ENCODE data around the gene PNPLA2. TPM values are rescaled to one million over a fixed set of nuclear protein-coding genes. Genes with fewer than 3 reads are reported as not detected.

The PNPLA2 gene, protein sequence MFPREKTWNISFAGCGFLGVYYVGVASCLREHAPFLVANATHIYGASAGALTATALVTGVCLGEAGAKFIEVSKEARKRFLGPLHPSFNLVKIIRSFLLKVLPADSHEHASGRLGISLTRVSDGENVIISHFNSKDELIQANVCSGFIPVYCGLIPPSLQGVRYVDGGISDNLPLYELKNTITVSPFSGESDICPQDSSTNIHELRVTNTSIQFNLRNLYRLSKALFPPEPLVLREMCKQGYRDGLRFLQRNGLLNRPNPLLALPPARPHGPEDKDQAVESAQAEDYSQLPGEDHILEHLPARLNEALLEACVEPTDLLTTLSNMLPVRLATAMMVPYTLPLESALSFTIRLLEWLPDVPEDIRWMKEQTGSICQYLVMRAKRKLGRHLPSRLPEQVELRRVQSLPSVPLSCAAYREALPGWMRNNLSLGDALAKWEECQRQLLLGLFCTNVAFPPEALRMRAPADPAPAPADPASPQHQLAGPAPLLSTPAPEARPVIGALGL
- total RNA-seq = 173 TPM
- polyA plus RNA-seq (ENCODE audit: insufficient read depth, low read depth, low replicate concordance) = 67.9 TPM
- long read RNA-seq, donor 1, partial matches to known transcripts = 18 of 18 reads
- long read RNA-seq, donor 1, other reads (novel, unspliced or antisense) = 0 of 18 reads
- long read RNA-seq, donor 2, partial matches to known transcripts = 17 of 17 reads
- long read RNA-seq, donor 2, other reads (novel, unspliced or antisense) = 0 of 17 reads
- long read RNA-seq, donor 3, partial matches to known transcripts = 29 of 29 reads
- long read RNA-seq, donor 3, other reads (novel, unspliced or antisense) = 0 of 29 reads
- long read RNA-seq, donor 4, partial matches to known transcripts = 8 of 9 reads
- long read RNA-seq, donor 4, other reads (novel, unspliced or antisense) = 0 of 9 reads
- long read RNA-seq, donor 5, partial matches to known transcripts = 0 of 1 reads
- long read RNA-seq, donor 5, other reads (novel, unspliced or antisense) = 0 of 1 reads
- long read RNA-seq, donor 6, partial matches to known transcripts = 10 of 11 reads
- long read RNA-seq, donor 6, other reads (novel, unspliced or antisense) = 0 of 11 reads
- long read RNA-seq, donor 7, transcript PNPLA2-201 (10 exons, 2,428 nt) = major isoform, 6 of 67 reads
- long read RNA-seq, donor 7, partial matches to known transcripts = 34 of 67 reads
- long read RNA-seq, donor 7, other reads (novel, unspliced or antisense) = 27 of 67 reads
- long read RNA-seq, donor 8, partial matches to known transcripts = 20 of 20 reads
- long read RNA-seq, donor 8, other reads (novel, unspliced or antisense) = 0 of 20 reads
- long read RNA-seq, donor 9, partial matches to known transcripts = 14 of 14 reads
- long read RNA-seq, donor 9, other reads (novel, unspliced or antisense) = 0 of 14 reads
- long read RNA-seq, donor 10, partial matches to known transcripts = 35 of 35 reads
- long read RNA-seq, donor 10, other reads (novel, unspliced or antisense) = 0 of 35 reads

DNA sequence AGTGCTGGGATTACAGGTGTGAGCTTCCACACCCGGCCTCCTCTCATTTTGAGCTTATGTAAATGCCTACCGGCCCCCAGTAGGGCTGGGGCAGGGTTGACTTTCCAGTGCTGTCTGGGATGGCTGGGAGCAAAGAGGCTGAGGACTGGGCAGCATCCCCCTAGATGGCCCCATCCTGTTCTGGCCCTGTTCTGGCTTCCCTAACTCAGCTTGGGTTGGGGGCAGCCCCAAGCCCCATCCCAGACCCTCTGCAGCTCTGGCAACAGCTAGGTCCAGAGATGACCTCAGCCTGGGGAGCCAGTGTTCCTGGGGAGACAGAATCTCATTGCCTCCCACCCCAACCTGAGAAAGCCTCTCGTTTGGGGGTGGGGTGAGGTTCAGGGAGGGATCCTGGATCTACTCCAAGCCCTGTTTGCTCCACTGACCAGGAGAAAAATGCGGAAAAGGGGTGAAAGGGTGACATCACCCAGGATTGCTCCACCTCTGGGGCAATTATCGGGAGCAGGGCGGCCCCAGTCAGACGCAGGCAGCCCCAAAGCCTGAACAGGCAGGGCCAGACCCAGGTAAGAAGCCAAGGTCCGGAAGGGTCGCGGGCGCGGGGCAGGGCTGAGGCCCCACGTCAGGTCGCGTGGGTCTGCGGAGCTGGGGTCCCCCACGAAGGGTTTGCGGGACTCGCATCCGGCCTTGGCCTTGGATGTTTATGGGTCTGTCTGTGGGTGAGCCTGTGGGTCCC lies at the start of gene PNPLA2:
Gene PNPLA2 (plus strand): TSS at position 519 of the 733 bp plus-strand sequence. CDS start 805 bp downstream, outside the sequence.
- Histone ChIP-seq H3K36me3 (ENCODE audit: control insufficient read depth in 2 of 3, insufficient read depth in 3 of 3, low read length in 3 of 3) (peaks cover 0 to 4% (median 0%) of the 10 kb centered on the region in 3 donors), H3K9me3 (ENCODE audit: control insufficient read depth in 2 of 3, insufficient read depth in 1 of 3, low read length in 3 of 3) (no peaks in the 10 kb centered on the region), H3K9ac (ENCODE audit: low read length in 3 of 3) (peak within 1 kb of the TSS in 2 of 3 donors; percentile 29 to 82), H3K4me1 (ENCODE audit: control insufficient read depth in 2 of 3, insufficient read depth in 2 of 3, low read depth in 1 of 3, low read length in 3 of 3) (peaks cover 0 to 26% (median 22%) of the 10 kb centered on the region in 3 donors), H3K27me3 (ENCODE audit: control insufficient read depth, insufficient read depth, low read length) (no peaks in the 10 kb centered on the region), H3K27ac (ENCODE audit: low read depth in 2 of 2, low read length in 2 of 2) (peak within 1 kb of the TSS; percentile 91 to 92), H3K4me3 (ENCODE audit: low read length in 3 of 3) (peak within 1 kb of the TSS; percentile 33 to 84 (median 52))
- FAIRE-seq (no peak), DNase-seq (peak in 3 of 5 donors; percentile 69 to 92 (median 71))
- TF ChIP-seq, protein P1, sequence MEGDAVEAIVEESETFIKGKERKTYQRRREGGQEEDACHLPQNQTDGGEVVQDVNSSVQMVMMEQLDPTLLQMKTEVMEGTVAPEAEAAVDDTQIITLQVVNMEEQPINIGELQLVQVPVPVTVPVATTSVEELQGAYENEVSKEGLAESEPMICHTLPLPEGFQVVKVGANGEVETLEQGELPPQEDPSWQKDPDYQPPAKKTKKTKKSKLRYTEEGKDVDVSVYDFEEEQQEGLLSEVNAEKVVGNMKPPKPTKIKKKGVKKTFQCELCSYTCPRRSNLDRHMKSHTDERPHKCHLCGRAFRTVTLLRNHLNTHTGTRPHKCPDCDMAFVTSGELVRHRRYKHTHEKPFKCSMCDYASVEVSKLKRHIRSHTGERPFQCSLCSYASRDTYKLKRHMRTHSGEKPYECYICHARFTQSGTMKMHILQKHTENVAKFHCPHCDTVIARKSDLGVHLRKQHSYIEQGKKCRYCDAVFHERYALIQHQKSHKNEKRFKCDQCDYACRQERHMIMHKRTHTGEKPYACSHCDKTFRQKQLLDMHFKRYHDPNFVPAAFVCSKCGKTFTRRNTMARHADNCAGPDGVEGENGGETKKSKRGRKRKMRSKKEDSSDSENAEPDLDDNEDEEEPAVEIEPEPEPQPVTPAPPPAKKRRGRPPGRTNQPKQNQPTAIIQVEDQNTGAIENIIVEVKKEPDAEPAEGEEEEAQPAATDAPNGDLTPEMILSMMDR (IDR thresholded peaks at IDR 0.05; ENCODE audit: borderline replicate concordance, extremely low read depth, insufficient read depth) = no peak
- intact Hi-C loops (cut with DNase I) = no loop called here

DNA sequence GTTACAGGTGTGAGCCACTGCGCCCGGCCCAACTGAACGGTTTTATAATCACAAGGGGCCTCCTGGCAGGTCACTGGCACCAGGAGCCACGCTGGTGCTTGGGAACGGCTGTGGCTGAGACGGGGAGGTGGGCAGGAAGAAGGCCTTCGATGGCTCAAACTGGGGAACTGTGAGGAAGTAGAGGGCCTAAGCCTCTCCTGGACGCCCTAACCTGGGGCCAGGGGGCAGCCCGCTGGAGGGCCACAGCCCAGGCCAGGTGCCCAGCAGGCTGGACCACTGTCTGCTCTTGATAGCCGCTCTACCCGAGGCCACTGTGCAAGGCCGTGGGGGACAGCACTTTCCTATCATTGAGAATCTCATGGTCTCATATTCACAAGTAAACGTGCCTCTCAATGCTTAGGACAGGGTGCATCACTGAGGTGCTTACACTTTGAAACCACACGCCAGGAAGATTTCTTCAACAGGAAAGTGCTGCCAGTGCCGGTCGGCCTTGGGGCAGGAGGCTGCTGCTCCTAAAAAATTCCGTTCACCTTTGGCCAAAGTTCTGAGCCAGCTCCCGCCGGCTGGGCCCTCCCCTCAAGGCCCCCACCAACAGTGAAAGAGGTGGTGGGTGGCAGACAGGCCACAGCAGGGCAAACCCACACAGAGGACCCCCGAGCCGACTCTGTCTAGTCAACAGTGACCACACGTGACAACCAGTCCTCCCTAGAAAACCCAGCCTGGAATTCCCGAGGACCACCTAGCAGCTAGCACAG lies 48.6 kb upstream of the PNPLA2 start:
- DNase-seq (no peak), FAIRE-seq (no peak)
- intact Hi-C loops (cut with DNase I) = no loop called here
- H3K36me3 ChIP-seq (ENCODE audit: control insufficient read depth in 2 of 3, insufficient read depth in 3 of 3, low read length in 3 of 3) = peaks cover 0 to 13% (median 9%) of the 10 kb centered on the region in 3 donors
- no peaks in the 10 kb centered on the region for H3K4me1 ChIP-seq (ENCODE audit: control insufficient read depth in 2 of 3, insufficient read depth in 2 of 3, low read depth in 1 of 3, low read length in 3 of 3)
- TF ChIP-seq, protein P1 (IDR thresholded peaks at IDR 0.05; ENCODE audit: borderline replicate concordance, extremely low read depth, insufficient read depth) = no peak
- no peak overlapping the region for H3K9ac ChIP-seq (ENCODE audit: low read length in 3 of 3)
- no peak overlapping the region for H3K27ac ChIP-seq (ENCODE audit: low read depth in 2 of 2, low read length in 2 of 2)
- no peak overlapping the region for H3K4me3 ChIP-seq (ENCODE audit: low read length in 3 of 3)
- no peaks in the 10 kb centered on the region for H3K9me3 ChIP-seq (ENCODE audit: control insufficient read depth in 2 of 3, insufficient read depth in 1 of 3, low read length in 3 of 3)
- H3K27me3 ChIP-seq (ENCODE audit: control insufficient read depth, insufficient read depth, low read length) = no peaks in the 10 kb centered on the region

Measured in kidney (tissue), 22 donors.